SK-N-SH treated with all-trans-retinoic acid at 6 μM for 48 hours (cell line): ENCODE results near the gene RBKS.

ENCODE experiments used
- GLIS3 ChIP-seq: fragments of 250-450 bp; sonication (Bioruptor Pico); IDR thresholded peaks from 2 replicates; pipeline ENCODE4 v1.5.0; 2020; ENCODE audit warnings: mild to moderate bottlenecking, moderate library complexity
- OSR1 ChIP-seq: fragments of 250-450 bp; sonication (Bioruptor Pico); IDR thresholded peaks from 2 replicates; pipeline ENCODE4 v1.8.0; 2022; ENCODE audit warnings: moderate library complexity, mild to moderate bottlenecking, inconsistent platforms
- RARB ChIP-seq: fragments of 250-450 bp; sonication (Bioruptor Pico); IDR thresholded peaks from 2 replicates; pipeline ENCODE4 v1.8.0; 2021; ENCODE audit warnings: mild to moderate bottlenecking, moderate library complexity
- TCF4 ChIP-seq: fragments of 250-450 bp; sonication (Bioruptor Pico); IDR thresholded peaks from 2 replicates; pipeline ENCODE4 v1.8.0; 2021; ENCODE audit warnings: mild to moderate bottlenecking, moderate library complexity, borderline replicate concordance
- TOX ChIP-seq: fragments of 250-450 bp; sonication (Bioruptor Pico); IDR thresholded peaks from 2 replicates; pipeline ENCODE4 v1.8.0; 2021; ENCODE audit warnings: mild to moderate bottlenecking, moderate library complexity, borderline replicate concordance
- ZFP3 ChIP-seq: fragments of 250-450 bp; sonication (Bioruptor Pico); IDR thresholded peaks from 2 replicates; pipeline ENCODE4 v1.5.0; 2020; ENCODE audit warnings: mild to moderate bottlenecking, moderate library complexity
- TF ChIP-seq, protein P1 (sequence below): fragments of 250-450 bp; sonication (Bioruptor Pico); IDR thresholded peaks from 2 replicates; pipeline ENCODE4 v1.5.0; 2020; ENCODE audit warnings: mild to moderate bottlenecking, moderate library complexity
- TF ChIP-seq, protein P2 (sequence below): fragments of 250-450 bp; sonication (Bioruptor Pico); IDR thresholded peaks from 2 replicates; pipeline ENCODE4 v1.8.0; 2020; ENCODE audit warnings: mild to moderate bottlenecking, moderate library complexity, borderline replicate concordance
- TF ChIP-seq, protein P3 (sequence below): fragments of 250-450 bp; sonication (Bioruptor Pico); IDR thresholded peaks from 2 replicates; pipeline ENCODE4 v1.8.0; 2021; ENCODE audit warnings: low read depth, mild to moderate bottlenecking, moderate library complexity, borderline replicate concordance

DNA sequence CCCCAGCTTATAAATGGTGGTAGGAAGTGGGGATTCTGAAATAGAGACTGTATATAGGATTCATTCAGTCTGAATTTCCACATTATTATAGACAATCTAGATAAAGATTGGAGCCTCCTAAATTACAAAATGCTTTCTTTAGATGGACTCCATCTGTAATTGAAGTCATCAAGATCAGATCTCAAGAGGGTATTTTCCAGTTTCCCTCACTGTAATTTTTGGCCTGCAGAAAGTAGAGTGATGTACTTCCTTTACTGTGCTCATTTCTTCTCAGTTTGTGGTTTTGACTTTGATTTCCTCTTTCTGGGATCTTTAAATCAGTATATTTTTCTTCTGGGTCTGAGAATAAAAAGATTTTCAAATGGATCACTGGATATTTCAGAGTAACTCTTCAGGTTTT lies 7.5 kb upstream of the RBKS start:
- no peak for TF ChIP-seq TCF4
- no peak for TF ChIP-seq OSR1
- no peak for TF ChIP-seq ZFP3
- TF ChIP-seq TOX (CRISPR knock-in tag) = no peak
- TF ChIP-seq, protein P1, sequence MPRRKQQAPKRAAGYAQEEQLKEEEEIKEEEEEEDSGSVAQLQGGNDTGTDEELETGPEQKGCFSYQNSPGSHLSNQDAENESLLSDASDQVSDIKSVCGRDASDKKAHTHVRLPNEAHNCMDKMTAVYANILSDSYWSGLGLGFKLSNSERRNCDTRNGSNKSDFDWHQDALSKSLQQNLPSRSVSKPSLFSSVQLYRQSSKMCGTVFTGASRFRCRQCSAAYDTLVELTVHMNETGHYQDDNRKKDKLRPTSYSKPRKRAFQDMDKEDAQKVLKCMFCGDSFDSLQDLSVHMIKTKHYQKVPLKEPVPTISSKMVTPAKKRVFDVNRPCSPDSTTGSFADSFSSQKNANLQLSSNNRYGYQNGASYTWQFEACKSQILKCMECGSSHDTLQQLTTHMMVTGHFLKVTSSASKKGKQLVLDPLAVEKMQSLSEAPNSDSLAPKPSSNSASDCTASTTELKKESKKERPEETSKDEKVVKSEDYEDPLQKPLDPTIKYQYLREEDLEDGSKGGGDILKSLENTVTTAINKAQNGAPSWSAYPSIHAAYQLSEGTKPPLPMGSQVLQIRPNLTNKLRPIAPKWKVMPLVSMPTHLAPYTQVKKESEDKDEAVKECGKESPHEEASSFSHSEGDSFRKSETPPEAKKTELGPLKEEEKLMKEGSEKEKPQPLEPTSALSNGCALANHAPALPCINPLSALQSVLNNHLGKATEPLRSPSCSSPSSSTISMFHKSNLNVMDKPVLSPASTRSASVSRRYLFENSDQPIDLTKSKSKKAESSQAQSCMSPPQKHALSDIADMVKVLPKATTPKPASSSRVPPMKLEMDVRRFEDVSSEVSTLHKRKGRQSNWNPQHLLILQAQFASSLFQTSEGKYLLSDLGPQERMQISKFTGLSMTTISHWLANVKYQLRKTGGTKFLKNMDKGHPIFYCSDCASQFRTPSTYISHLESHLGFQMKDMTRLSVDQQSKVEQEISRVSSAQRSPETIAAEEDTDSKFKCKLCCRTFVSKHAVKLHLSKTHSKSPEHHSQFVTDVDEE = no peak
- TF ChIP-seq, protein P2, sequence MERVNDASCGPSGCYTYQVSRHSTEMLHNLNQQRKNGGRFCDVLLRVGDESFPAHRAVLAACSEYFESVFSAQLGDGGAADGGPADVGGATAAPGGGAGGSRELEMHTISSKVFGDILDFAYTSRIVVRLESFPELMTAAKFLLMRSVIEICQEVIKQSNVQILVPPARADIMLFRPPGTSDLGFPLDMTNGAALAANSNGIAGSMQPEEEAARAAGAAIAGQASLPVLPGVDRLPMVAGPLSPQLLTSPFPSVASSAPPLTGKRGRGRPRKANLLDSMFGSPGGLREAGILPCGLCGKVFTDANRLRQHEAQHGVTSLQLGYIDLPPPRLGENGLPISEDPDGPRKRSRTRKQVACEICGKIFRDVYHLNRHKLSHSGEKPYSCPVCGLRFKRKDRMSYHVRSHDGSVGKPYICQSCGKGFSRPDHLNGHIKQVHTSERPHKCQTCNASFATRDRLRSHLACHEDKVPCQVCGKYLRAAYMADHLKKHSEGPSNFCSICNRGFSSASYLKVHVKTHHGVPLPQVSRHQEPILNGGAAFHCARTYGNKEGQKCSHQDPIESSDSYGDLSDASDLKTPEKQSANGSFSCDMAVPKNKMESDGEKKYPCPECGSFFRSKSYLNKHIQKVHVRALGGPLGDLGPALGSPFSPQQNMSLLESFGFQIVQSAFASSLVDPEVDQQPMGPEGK (CRISPR knock-in tag) = no peak
- TF ChIP-seq, protein P3, sequence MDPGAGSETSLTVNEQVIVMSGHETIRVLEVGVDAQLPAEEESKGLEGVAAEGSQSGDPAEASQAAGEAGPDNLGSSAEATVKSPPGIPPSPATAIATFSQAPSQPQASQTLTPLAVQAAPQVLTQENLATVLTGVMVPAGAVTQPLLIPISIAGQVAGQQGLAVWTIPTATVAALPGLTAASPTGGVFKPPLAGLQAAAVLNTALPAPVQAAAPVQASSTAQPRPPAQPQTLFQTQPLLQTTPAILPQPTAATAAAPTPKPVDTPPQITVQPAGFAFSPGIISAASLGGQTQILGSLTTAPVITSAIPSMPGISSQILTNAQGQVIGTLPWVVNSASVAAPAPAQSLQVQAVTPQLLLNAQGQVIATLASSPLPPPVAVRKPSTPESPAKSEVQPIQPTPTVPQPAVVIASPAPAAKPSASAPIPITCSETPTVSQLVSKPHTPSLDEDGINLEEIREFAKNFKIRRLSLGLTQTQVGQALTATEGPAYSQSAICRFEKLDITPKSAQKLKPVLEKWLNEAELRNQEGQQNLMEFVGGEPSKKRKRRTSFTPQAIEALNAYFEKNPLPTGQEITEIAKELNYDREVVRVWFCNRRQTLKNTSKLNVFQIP = no peak
- TF ChIP-seq GLIS3 (CRISPR knock-in tag) = no peak
- TF ChIP-seq RARB (CRISPR knock-in tag) = no peak
